HG03558 (cell line): ENCODE data around the gene ZCRB1.

Experiments
- ATAC-seq: cut with Tn5 transposase; IDR thresholded peaks from one replicate; pipeline ENCODE4 v1.9.1; 2021; ENCODE audit warnings: moderate number of reproducible peaks; ENCODE audit not compliant: unreplicated experiment; ENCODE audit errors: extremely low read depth

Gene ZCRB1

GRCh38 chr12:42284157-42284556 is 41.7 kb downstream of the ZCRB1 start:
- ATAC-seq: no peak

DNA sequence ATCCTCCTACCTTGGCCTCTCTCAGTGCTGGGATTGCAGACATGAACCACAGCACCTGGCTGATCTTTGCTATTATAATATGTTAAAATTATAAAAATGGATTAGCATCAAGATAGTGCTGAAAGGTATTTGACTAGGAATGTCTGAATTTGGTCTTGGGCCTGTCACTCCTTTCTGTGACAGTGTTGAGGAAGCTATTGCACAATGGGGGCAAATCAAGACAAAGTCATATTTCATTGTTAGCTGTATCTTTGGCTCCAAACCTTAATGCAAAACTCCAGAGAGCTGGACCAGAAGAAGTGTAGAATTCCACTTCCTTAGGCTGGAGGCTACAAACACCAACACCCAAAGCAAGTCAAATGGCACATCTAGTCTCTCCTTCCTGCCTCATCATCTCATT is 42.2 kb downstream of the ZCRB1 start:
- no peak for ATAC-seq

DNA sequence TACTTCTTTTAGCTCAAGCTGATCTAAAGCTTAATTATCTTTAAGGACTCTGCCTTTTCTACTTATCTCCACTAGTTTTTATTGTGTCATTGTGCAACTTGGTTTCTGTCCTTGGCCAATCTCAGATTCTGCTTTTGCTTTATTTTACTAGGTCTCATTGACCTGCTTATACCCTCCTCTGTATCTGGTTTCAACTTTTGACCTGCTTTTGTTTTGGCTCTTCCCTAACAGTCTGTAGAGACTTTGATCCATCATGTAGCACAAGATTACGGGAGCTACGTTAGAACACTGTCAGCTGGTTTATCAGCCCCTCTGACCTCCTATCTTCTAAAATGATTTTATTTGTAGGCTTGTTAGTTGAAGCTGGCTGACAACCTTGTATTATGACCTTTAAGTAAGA is 43.6 kb downstream of the ZCRB1 start:
- no peak for ATAC-seq

DNA sequence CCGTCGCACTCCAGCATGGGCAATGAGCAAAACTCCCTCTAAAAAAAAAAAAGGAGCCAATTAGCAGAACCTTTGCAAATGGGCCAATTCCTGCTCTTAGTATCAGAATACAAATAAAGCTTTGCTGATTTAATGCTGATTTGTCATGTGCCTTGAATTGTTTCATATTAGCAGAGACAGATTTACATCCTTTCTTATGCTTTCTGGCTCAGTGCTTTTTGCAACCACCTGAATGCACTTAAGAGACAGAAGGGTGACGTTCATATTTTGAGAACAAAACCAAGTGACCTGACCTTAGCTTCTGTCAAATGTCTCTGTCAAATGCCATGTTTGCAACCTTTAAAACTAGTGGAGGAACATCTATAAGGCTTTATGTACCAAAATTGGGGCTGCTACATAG is 44.0 kb downstream of the ZCRB1 start:
- no peak for ATAC-seq

DNA sequence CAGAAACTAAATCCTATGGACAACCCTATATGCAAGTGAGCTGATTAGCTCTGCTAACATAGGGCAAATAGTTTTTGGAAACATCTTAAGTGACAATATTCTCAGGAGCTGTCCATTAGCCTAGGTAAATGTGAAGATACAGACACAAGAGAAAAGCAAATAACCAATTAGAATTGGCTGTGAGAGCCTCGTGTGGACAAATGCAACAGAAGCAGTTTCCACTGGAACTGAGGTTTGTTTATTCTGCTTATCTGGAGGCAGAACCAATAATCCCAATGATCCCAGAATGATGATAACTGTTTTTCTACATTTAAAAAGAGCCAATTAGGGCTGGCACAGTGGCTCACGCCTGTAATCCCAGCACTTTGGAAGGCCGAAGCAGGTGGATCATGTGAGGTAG is 44.6 kb downstream of the ZCRB1 start:
- ATAC-seq: no peak

DNA sequence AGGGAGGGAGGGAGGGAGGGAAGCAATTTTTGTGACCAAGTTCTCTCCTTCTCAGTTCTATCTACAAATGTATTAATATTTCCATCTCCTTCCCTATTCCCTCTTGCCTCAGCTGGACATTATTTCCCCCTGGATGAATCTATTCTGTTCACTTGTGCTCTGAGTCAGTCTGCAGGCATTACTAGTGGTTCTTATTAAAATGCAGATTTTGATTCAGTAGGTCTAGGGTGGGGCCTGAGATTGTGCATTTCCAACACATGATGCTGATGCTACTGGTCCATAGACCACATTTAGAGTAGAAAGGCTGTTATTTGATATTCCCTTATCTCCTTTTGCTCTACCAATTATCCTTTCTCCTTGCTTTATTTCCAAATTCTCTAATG is 47.8 kb downstream of the ZCRB1 start:
- ATAC-seq: no peak

DNA sequence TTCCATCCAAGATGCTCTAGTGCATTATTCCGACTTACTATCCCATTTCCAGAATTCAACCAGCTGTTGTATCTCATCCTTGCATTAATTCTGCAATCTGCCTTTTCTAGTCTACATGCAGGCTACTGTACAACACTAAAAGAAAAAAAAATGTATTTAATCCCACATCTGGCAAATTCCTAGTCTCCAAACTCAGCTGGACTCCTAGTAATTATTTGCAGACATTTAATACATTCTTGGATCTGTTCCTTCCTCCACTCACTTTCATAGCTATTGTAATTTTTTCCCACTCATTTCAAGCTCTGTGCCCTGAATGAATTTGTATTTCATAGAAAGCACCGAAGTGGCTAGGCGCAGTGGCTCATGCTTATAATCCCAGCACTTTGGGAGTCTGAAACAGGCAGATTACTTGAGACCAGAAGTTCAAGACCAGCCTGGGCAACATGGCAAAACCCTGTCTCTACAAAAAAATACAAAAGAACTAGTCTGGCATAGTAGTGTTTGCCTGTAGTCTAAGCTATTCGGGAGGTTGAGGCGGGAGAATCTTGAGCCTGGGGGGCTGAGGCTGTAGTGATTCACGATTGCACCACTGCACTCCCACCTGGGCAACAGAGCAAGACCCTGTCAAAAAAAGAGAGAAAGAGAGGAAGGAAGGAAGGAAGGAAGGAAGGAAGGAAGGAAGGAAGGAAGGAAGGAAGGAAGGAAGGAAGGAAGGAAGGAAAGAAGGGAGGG is 48.3 kb downstream of the ZCRB1 start:
- no peak for ATAC-seq

DNA sequence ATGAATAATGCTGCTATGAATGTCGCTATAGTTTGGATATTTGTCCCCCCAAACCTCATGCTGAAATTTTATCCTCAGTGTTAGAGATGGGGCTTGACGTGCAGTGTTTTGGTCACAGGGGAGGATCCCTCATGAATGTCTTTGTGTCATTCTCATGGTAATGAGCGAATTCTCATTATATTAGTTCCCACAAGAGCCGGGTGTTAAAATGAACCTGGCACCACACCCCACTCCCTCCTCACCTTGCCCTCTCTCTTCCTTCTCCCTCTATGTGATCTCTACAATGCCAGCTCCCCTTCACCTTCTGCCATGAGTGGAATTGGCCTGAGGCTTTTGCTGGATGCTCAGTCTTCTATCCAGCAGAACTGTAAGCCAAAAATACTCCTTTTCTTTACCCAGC is 50.4 kb downstream of the ZCRB1 start:
- ATAC-seq: no peak

- ATAC-seq: no peak
Measured at GRCh38 chr12:42273706-42274105, 52.2 kb downstream of the ZCRB1 start.

GRCh38 chr12:42270596-42270995 is 55.3 kb downstream of the ZCRB1 start:
- no peak for ATAC-seq

DNA sequence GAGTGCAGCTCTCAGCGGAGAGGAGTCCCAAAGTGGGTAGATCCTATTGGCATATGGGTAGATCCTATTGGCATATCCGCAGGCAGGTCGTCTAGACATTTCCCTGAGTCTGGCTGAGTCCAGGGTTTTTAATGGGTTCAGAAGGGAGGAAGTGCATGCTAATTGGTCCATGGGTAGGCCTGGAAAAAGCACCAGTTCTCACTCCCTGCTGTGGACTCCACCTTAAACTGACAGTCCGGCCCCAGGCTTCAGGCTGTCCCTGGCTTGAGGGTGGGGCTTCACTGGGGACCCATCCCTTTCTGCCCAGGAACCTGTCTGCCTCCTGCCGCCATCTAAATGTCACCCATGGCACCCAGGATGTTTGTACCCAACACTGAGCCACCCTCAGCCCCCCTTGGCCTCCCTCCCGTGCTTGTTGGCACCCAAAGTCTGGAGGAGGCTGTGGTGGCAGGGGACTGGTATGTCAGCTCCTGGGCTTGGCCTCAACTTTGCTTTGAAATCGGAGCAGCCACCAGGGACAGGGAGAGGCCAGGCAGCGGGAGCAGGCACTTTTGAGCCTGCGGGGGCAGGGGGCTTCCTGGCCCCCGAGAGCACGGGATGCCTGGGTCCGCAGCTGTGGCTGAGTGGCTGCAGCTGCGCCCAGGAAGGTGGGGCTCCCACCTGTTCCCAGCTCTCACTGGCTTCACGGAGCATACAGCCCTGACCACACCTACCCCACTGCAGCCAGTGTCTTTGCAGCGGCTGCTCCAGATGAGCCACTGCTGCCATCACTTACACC is 58.3 kb downstream of the ZCRB1 start:
- no peak for ATAC-seq

DNA sequence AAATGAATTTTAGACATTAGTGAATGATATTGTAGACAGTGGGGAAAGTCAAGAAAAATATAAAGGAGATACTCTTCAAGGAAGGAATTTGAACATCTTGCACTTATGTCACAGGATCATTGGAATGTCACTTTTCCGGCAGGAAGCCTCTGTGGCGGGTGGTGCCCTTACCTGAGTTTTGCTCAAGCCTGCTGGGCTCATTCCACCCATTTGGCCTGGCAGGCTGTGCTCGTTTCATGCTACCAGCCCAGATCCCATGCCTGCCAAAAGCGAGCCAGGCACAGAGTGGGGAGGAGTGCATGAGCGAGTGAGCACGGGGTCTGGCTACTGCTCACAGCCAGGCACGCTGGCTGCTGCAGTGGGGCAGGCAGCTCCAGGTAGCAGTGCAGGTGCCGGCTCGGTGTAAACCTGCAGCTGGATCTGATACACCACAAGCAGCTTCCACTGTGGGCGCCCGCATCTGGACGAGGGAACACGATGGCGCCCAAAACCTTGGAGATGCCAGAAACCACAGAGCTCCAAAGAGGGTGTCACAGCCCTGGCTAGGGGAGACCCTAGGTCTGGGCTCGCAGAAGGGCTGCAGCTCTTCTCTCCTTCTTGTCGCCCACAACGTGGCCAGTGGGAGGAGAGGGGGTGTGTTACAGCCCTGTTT is 59.2 kb downstream of the ZCRB1 start:
- no peak for ATAC-seq

DNA sequence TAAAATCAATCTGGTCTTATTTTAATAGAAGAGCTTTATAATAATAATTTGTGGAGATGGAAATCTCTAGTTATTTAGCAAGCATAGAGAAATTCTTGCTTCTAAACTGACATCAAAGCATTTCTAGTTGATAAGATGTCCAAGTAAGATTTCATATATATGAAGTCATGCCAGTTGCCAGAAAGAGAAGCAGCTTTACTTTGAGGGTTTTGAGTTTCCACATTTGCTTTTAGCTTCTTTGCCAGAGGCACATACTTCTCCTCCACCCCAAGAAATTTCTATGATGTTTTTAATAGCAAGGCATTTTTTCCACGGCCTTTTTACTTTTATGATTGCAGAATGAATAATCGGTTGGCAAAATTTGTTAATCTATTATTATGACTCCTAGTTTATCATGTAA is 63.6 kb downstream of the ZCRB1 start:
- ATAC-seq: no peak
